ENCODE data around the gene AUH.

The AUH gene

GRCh38 chr9:91362051-91362611 is 413 bp upstream of the AUH start:
- TF ChIP-seq CTCF (IDR thresholded peaks at IDR 0.05; ENCODE audit: low read length, missing control alignments), result no peak
- DNase-seq (ENCODE audit: low read depth), result no peak
- peak overlapping the region; percentile 34 for H3K4me3 ChIP-seq (replicated peaks; ENCODE audit: low read depth, low read length)

GRCh38 chr9:91360551-91361290 is 997 bp downstream of the AUH start:
- TF ChIP-seq CTCF (IDR thresholded peaks at IDR 0.05; ENCODE audit: low read length, missing control alignments), result no peak
- peak overlapping the region; percentile 91 for H3K4me3 ChIP-seq (replicated peaks; ENCODE audit: low read depth, low read length)
- DNase-seq (ENCODE audit: low read depth), result no peak

GRCh38 chr9:91359734-91360470 is 1.8 kb downstream of the AUH start:
- TF ChIP-seq CTCF (IDR thresholded peaks at IDR 0.05; ENCODE audit: low read length, missing control alignments), result no peak
- no peak for DNase-seq (ENCODE audit: low read depth)
- peak overlapping the region; percentile 91 for H3K4me3 ChIP-seq (replicated peaks; ENCODE audit: low read depth, low read length)

- no peak for TF ChIP-seq CTCF (IDR thresholded peaks at IDR 0.05; ENCODE audit: low read length, missing control alignments)
- DNase-seq (ENCODE audit: low read depth), result no peak
- H3K4me3 ChIP-seq (replicated peaks; ENCODE audit: low read depth, low read length), result no peak overlapping the region
Observed at GRCh38 chr9:91359083-91359482, 2.6 kb downstream of the AUH start.

GRCh38 chr9:91354881-91355280 is 6.8 kb downstream of the AUH start:
- no peak for DNase-seq (ENCODE audit: low read depth)
- H3K4me3 ChIP-seq (replicated peaks; ENCODE audit: low read depth, low read length), result no peak overlapping the region
- no peak for TF ChIP-seq CTCF (IDR thresholded peaks at IDR 0.05; ENCODE audit: low read length, missing control alignments)

- H3K4me3 ChIP-seq (replicated peaks; ENCODE audit: low read depth, low read length), result no peak overlapping the region
- no peak for TF ChIP-seq CTCF (IDR thresholded peaks at IDR 0.05; ENCODE audit: low read length, missing control alignments)
- DNase-seq (ENCODE audit: low read depth), result no peak
Observed at GRCh38 chr9:91349115-91349555, 12.6 kb downstream of the AUH start.
